C4-2B (cell line): ENCODE measurements around the gene GSK3B.

Experiments used
- ZFX ChIP-seq: fragments of 450-650 bp; IDR thresholded peaks from 2 replicates; pipeline ENCODE4 v1.6.1; 2017
- TF ChIP-seq, protein P1 (sequence below): fragments of 450-650 bp; conservative IDR thresholded peaks from 2 replicates; pipeline ENCODE4 v1.5.1; 2017; ENCODE audit warnings: mild to moderate bottlenecking

- TF ChIP-seq, protein P1, sequence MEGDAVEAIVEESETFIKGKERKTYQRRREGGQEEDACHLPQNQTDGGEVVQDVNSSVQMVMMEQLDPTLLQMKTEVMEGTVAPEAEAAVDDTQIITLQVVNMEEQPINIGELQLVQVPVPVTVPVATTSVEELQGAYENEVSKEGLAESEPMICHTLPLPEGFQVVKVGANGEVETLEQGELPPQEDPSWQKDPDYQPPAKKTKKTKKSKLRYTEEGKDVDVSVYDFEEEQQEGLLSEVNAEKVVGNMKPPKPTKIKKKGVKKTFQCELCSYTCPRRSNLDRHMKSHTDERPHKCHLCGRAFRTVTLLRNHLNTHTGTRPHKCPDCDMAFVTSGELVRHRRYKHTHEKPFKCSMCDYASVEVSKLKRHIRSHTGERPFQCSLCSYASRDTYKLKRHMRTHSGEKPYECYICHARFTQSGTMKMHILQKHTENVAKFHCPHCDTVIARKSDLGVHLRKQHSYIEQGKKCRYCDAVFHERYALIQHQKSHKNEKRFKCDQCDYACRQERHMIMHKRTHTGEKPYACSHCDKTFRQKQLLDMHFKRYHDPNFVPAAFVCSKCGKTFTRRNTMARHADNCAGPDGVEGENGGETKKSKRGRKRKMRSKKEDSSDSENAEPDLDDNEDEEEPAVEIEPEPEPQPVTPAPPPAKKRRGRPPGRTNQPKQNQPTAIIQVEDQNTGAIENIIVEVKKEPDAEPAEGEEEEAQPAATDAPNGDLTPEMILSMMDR: no peak
- TF ChIP-seq ZFX: no peak
These were observed 213.3 kb downstream of the GSK3B start for GRCh38 chr3:119880966-119881365.
